Loucy (cell line): ENCODE measurements around the gene SEC24B.

Experiments used
- H2AFZ ChIP-seq: fragments of 200-600 bp; sonication (generic); 2 replicates; pipeline ENCODE4 v1.6.0; 2016; ENCODE audit warnings: antibody characterized with exemption, mild to moderate bottlenecking, low read length, moderate library complexity
- H3F3A ChIP-seq: fragments of 200-600 bp; 2 replicates; pipeline ENCODE4 v1.6.0; 2016; ENCODE audit warnings: antibody characterized with exemption, low read depth, mild to moderate bottlenecking
- H3K27me3 ChIP-seq: fragments of 200-600 bp; sonication (generic); 2 replicates; pipeline ENCODE4 v1.6.1; 2014; ENCODE audit warnings: low read length, mild to moderate bottlenecking; ENCODE audit not compliant: insufficient read depth, poor library complexity, severe bottlenecking
- H3K36me3 ChIP-seq: fragments of 200-600 bp; sonication (generic); 2 replicates; pipeline ENCODE4 v1.6.1; 2016; ENCODE audit warnings: low read length; ENCODE audit not compliant: insufficient read depth
- H3K4me1 ChIP-seq: fragments of 200-600 bp; sonication (generic); 2 replicates; pipeline ENCODE4 v1.5.1; 2014; ENCODE audit warnings: low read length, mild to moderate bottlenecking; ENCODE audit not compliant: insufficient read depth, poor library complexity, severe bottlenecking
- H3K4me2 ChIP-seq: fragments of 200-600 bp; sonication (generic); 2 replicates; pipeline ENCODE4 v1.6.0; 2014; ENCODE audit warnings: antibody characterized with exemption, low read length, low read depth, mild to moderate bottlenecking; ENCODE audit not compliant: poor library complexity, severe bottlenecking
- H3K4me3 ChIP-seq: fragments of 200-600 bp; sonication (generic); 2 replicates; pipeline ENCODE4 v1.5.1; 2014; ENCODE audit warnings: low read length, mild to moderate bottlenecking, mixed read lengths; ENCODE audit not compliant: poor library complexity, severe bottlenecking
- H3K79me2 ChIP-seq: fragments of 200-600 bp; sonication (generic); 2 replicates; pipeline ENCODE4 v1.6.1; 2014; ENCODE audit warnings: low read length; ENCODE audit not compliant: insufficient read depth
- H3K9ac ChIP-seq: fragments of 200-600 bp; sonication (generic); 2 replicates; pipeline ENCODE4 v1.6.0; 2014; ENCODE audit warnings: mild to moderate bottlenecking, low read depth, low read length, moderate library complexity; ENCODE audit not compliant: poor library complexity, severe bottlenecking
- H3K9me2 ChIP-seq: fragments of 200-600 bp; sonication (generic); replicated peaks from 2 replicates; pipeline ENCODE4 v1.6.1; 2016; ENCODE audit warnings: low read depth, low read length, mixed read lengths
- H3K9me3 ChIP-seq: fragments of 200-600 bp; sonication (generic); 2 replicates; pipeline ENCODE4 v1.6.1; 2014; ENCODE audit warnings: mild to moderate bottlenecking, antibody characterized with exemption, low read length, low read depth; ENCODE audit not compliant: insufficient read depth
- H4K20me1 ChIP-seq: fragments of 200-600 bp; sonication (generic); 2 replicates; pipeline ENCODE4 v1.6.0; 2014; ENCODE audit warnings: antibody characterized with exemption, low read length, mild to moderate bottlenecking; ENCODE audit not compliant: insufficient read depth, poor library complexity, severe bottlenecking
- CTCF ChIP-seq: fragments of 200-600 bp; sonication (generic); conservative IDR thresholded peaks from 2 replicates; pipeline ENCODE4 v1.5.1; 2014; ENCODE audit warnings: mild to moderate bottlenecking, antibody characterized with exemption, low read length
- EZH2phosphoT487 ChIP-seq: fragments of 200-600 bp; IDR thresholded peaks from 2 replicates; pipeline ENCODE4 v1.6.1; 2018; ENCODE audit warnings: antibody characterized with exemption, mild to moderate bottlenecking, moderate library complexity, borderline replicate concordance

SEC24B gene

GRCh38 chr4:109497511-109497910 is 63.9 kb downstream of the SEC24B start:
- H3K36me3 ChIP-seq: peaks cover 92% of the 10 kb centered on the region
- no peak overlapping the region for H3K4me3 ChIP-seq
- no peaks in the 10 kb centered on the region for H3K9me3 ChIP-seq
- H3K27me3 ChIP-seq: no peaks in the 10 kb centered on the region
- no peaks in the 10 kb centered on the region for H3F3A ChIP-seq
- TF ChIP-seq EZH2phosphoT487 (no peak), CTCF (no peak)
- H4K20me1 ChIP-seq: no peaks in the 10 kb centered on the region
- no peak overlapping the region for H2AFZ ChIP-seq
- no peak overlapping the region for H3K9ac ChIP-seq
- no peak overlapping the region for H3K4me2 ChIP-seq
- no peaks in the 10 kb centered on the region for H3K79me2 ChIP-seq
- H3K4me1 ChIP-seq: no peaks in the 10 kb centered on the region
- no peaks in the 10 kb centered on the region for H3K9me2 ChIP-seq

DNA sequence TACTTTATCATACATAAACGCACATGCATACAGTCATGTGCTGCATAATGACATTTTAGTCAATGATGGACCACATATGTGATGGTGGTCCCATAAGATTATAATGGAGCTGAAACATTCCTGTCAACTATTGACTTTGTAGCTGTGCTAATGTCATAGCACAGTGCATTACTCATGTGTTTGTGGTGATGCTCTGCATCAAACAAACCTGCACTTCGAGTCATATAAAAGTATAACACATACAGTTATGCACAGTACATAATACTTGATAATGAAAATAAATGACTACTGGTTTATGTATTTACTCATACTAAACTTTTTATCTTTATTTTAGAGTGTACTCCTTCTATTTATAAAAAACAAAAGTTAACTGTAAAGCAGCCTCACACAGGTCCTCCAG is 65.9 kb downstream of the SEC24B start:
- no peaks in the 10 kb centered on the region for H3K9me3 ChIP-seq
- no peaks in the 10 kb centered on the region for H3K9me2 ChIP-seq
- no peaks in the 10 kb centered on the region for H3K27me3 ChIP-seq
- no peaks in the 10 kb centered on the region for H3K4me1 ChIP-seq
- H2AFZ ChIP-seq: no peak overlapping the region
- TF ChIP-seq EZH2phosphoT487: no peak
- no peak for TF ChIP-seq CTCF
- no peaks in the 10 kb centered on the region for H3F3A ChIP-seq
- H3K36me3 ChIP-seq: peaks cover 85% of the 10 kb centered on the region
- H4K20me1 ChIP-seq: no peaks in the 10 kb centered on the region
- no peaks in the 10 kb centered on the region for H3K79me2 ChIP-seq
- H3K9ac ChIP-seq: no peak overlapping the region
- no peak overlapping the region for H3K4me2 ChIP-seq
- no peak overlapping the region for H3K4me3 ChIP-seq

DNA sequence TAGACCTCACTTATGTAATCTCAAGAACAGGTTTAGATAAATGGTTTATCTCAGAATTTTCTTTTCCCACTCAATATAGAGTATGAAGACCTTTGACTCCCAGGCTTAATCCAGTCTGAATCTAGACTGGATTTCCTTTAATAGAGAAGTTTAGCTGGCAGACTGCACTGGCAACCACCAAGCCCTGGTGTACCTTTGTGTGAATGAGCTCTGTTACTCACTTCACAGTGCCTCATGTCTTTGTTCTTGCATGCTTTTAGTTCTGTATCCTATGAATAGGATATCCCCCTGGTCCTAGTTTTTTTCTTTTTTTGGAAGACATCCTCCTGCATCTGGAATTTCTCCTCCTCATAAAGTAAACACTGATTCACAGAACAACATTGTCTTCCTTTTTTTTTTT is 73.3 kb downstream of the SEC24B start:
- Histone ChIP-seq H3K4me3 (no peak overlapping the region), H2AFZ (no peak overlapping the region), H3F3A (no peaks in the 10 kb centered on the region), H3K9me2 (no peaks in the 10 kb centered on the region), H3K4me2 (no peak overlapping the region), H3K9ac (no peak overlapping the region), H4K20me1 (no peaks in the 10 kb centered on the region), H3K79me2 (no peaks in the 10 kb centered on the region), H3K4me1 (no peaks in the 10 kb centered on the region), H3K9me3 (0 out of 2 replicates have a peak, but pooled peaks cover 4% of the 10 kb centered on the region), H3K36me3 (peaks cover 71% of the 10 kb centered on the region; the same call in 1 of the 2 replicates), H3K27me3 (no peaks in the 10 kb centered on the region)
- TF ChIP-seq EZH2phosphoT487: no peak
- no peak for TF ChIP-seq CTCF
